Right renal pelvis (tissue), 4 donors: ENCODE measurements around the gene THY1. TPM values are rescaled to one million over a fixed set of nuclear protein-coding genes. Genes with fewer than 3 reads are reported as not detected.

Experiments used
- DNase-seq, 4 donors: peaks; one replicate each; pipeline ENCODE4 v3.0.0-alpha.2; 2013; ENCODE audit warnings: low read depth in 4 of 4, low spot score in 3 of 4, missing footprints in 1 of 4
- polyA plus RNA-seq, 4 donors: library from polyadenylated mRNA; unstranded; fragments of 120-200 nt; gene quantifications; one replicate each; pipeline ENCODE4 v1.2.1, GENCODE V29; 2013; ENCODE audit not compliant: insufficient read length in 4 of 4

Gene THY1
- polyA plus RNA-seq, 4 donors, result 88.7 to 107 (median 90.0) TPM

DNA sequence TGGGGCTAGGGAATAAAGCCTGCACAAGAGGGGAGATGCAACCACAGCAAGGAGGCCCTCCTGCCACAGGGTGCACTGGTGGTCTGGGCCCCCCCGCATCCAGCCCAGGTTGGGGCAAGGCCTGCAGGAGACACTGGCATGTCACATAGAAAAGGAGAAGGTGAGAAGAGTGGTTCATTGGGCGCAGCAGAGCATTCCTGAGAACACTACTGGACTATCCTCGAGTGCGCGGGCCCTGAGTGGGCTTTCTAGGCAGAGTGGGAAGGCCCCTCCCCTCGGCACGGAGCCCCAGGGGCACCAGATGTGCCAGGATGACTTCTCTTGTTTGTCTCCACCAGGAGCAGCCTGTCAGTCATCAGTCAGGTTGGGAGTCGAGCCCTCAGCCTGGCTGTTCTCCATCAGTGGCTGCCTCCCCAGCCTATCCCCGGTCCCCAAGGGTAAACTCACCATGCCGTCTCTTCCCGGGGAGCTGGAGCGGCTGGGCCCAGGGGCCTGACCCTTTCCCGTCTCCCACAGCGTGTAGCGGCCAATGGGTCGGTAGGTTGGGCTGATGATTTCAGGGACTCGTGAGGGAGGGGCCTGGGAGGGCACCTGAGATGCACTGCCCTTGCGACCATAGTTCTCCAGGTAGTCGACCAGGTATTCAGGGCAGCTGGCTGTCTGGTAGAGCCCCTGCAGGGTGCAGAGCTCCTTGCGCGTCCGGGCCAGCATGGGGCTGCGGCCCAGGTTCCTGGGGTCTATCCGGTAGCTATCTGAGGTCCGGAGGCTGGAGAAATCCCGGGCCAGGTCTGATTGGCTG, 50.5 kb downstream of the THY1 start:
- no peak for DNase-seq

- no peak for DNase-seq
These were observed 51.2 kb downstream of the THY1 start for GRCh38 chr11:119371778-119372182.

DNA sequence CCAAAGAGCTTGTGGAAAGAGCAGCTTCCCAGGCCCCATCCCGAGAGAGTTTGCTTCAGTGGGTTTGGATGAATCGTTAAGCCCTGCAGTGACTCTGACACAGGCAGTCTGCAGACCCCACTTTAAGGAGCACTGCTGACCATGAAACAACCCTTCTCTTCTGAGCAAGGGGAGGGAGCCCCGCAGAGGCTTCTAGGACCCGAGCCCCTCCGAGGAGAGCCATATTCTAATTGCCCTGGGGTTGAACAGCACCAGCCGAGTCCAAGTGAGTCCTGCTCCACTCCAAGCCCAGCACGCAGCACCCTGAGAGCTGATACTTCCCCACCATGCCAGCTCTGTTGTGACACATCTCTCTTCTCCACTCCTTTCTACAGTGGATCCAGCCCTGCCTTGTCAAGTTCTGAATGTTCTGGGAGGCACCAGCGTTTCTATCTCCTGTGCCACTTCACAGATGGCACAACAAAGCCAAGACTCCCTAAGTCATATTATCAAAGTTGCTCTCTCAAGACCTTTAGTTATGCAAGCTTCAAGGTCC, 51.8 kb downstream of the THY1 start:
- DNase-seq, result no peak

DNA sequence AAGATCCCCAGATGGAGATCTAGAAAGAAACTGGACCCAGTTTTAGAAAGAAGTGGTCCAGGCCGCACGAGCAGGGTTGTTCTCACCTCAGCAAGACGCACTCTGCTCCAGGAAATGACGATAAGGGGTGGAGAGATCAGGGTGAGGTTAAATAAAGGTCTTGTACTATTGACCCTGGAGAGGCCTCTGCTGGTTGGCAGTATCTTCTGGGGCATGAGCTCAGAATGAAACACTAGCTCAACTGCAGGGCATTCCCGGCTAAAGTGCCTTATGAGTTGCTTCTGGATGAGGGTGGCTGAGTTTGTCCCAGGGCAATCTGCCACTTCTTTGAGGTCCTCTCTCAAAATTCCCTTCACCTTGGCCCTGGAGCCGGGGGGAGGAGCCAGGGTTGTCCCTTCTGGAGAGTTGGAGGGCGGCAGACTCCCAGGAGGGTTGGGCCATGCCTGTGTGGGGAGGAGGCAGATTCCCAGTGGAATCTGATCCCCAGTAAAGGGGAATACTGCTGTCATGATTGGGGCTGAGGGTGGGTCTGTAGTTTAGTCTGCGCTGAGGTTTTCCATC, 52.4 kb downstream of the THY1 start:
- no peak for DNase-seq

- no peak for DNase-seq
These were observed 53.6 kb downstream of the THY1 start for GRCh38 chr11:119369132-119369925.

- DNase-seq, result no peak
These were observed 54.6 kb downstream of the THY1 start for GRCh38 chr11:119368121-119369034.

DNA sequence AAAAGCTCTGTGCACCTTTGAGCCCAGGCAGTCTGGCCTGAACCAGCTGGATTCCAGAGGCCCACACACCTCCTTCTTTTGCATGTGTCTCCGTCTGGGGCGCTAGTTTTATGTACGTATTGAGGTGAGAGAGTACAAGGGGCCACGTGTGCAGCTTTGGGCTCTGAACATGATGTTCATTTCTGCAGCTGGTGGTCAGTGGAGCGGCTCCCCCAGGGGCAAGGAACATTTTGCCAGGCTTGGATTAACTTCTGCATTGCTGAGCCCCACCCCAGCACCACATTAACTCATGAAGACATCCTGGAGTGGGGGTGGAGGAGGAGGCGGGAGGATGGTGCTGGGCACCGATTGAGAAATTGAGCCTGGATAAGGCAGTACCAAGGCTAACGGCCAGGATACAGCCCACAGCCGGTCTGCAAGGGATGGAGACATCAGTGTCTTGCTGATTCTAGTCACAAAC, 55.3 kb downstream of the THY1 start:
- DNase-seq, result peak in 1 of 4 donors; percentile 54

Other genes starting within 250 kb of the THY1 start
- gene NHERF4, start 237.7 kb downstream of the THY1 start, polyA plus RNA-seq, result 10 to 100 TPM; 12.7 to 19.1 (median 14.2) TPM
- 10 to 100 TPM; 19.9 to 22.8 (median 21.6) TPM for gene CBL, start 216.8 kb downstream of the THY1 start, polyA plus RNA-seq
- 10 to 100 TPM; 53.1 to 67.4 (median 54.5) TPM for gene MCAM, start 106.0 kb downstream of the THY1 start, polyA plus RNA-seq
- 10 to 100 TPM; 32.2 to 36.8 (median 32.9) TPM for gene RNF26, start 88.6 kb downstream of the THY1 start, polyA plus RNA-seq
- gene C1QTNF5, start 82.3 kb downstream of the THY1 start, polyA plus RNA-seq, result 10 to 100 TPM; 20.6 to 33.6 (median 25.5) TPM
- gene MFRP, start 76.5 kb downstream of the THY1 start, polyA plus RNA-seq, result not detected
- gene USP2, start 41.5 kb downstream of the THY1 start, polyA plus RNA-seq, result 10 to 100 TPM in 3 of 4 donors, 1 to 10 TPM in 1; 6.8 to 13.6 (median 11.1) TPM